SK-N-SH (cell line): ENCODE measurements around the gene LY6G5C. TPM values are rescaled to one million over a fixed set of nuclear protein-coding genes. Genes with fewer than 3 reads are reported as not detected.

ENCODE experiments used
- CTCF ChIA-PET: fragments of 300-600, 350-600 bp; formaldehyde crosslinking; extraction: SDS; loops from one replicate; lab custom pipeline; 2021; lab: Yijun Ruan, JAX
- POLR2A ChIA-PET: fragments of 350-600 bp; sonication (Branson Sonifier 250); formaldehyde crosslinking; extraction: SDS; loops from one replicate; lab custom pipeline; 2020; ENCODE audit warnings: antibody characterized with exemption, inconsistent platforms; lab: Yijun Ruan, JAX
- DNase-seq: peaks from one replicate; pipeline ENCODE4 v3.0.0; 2012
- H2AFZ ChIP-seq: fragments of 200-600 bp; sonication (generic); 2 replicates; pipeline ENCODE4 v1.8.1; 2016; ENCODE audit warnings: antibody characterized with exemption, mild to moderate bottlenecking, low read depth
- H3F3A ChIP-seq: fragments of 200-600 bp; sonication (generic); replicated peaks from 2 replicates; pipeline ENCODE3; 2016; ENCODE audit warnings: antibody characterized with exemption, mild to moderate bottlenecking; ENCODE audit not compliant: insufficient read depth
- H3K27ac ChIP-seq, 2 experiments: fragments of 200-500 bp in 1 of 2; fragments of 200-600 bp in 1 of 2; sonication (Bioruptor generic) in 1 of 2; sonication (generic), shearing (Covaris generic) in 1 of 2; 2 replicates each; pipeline versions ENCODE4 v1.5.1 to v1.6.1; 2014 to 2016; ENCODE audit warnings: low read depth in 2 of 2, inconsistent platforms in 1 of 2, low read length in 1 of 2, mild to moderate bottlenecking in 1 of 2, mixed read lengths in 1 of 2
- H3K27me3 ChIP-seq: fragments of 200-600 bp; sonication (generic), shearing (Covaris generic); 2 replicates; pipeline ENCODE4 v1.6.1; 2016; ENCODE audit warnings: mixed run types; ENCODE audit not compliant: insufficient read depth
- H3K36me3 ChIP-seq, 2 experiments: fragments of 200-500 bp in 1 of 2; fragments of 200-600 bp in 1 of 2; sonication (Bioruptor generic) in 1 of 2; sonication (generic) in 1 of 2; replicated peaks in 1 of 2; 2 replicates each; pipeline versions ENCODE3 to v1.5.1; 2014 to 2016; ENCODE audit warnings: low read length in 1 of 2, mild to moderate bottlenecking in 1 of 2; ENCODE audit not compliant: insufficient read depth in 2 of 2, control insufficient read depth in 1 of 2
- H3K4me1 ChIP-seq, 2 experiments: fragments of 200-500 bp in 1 of 2; fragments of 200-600 bp in 1 of 2; sonication (Bioruptor generic) in 1 of 2; sonication (generic), shearing (Covaris generic) in 1 of 2; 2 replicates each; pipeline versions ENCODE4 v1.5.1 to v1.6.1; 2014 to 2016; ENCODE audit warnings: low read depth in 1 of 2, low read length in 1 of 2, mixed run types in 1 of 2; ENCODE audit not compliant: insufficient read depth in 2 of 2, control insufficient read depth in 1 of 2
- H3K4me2 ChIP-seq: fragments of 200-600 bp; sonication (generic), shearing (Covaris generic); 2 replicates; pipeline ENCODE4 v1.6.1; 2017; ENCODE audit warnings: mixed run types
- H3K4me3 ChIP-seq, 2 experiments: fragments of 200-500 bp in 1 of 2; fragments of 200-600 bp in 1 of 2; sonication (Bioruptor generic) in 1 of 2; sonication (generic), shearing (Covaris generic) in 1 of 2; 2 replicates each; pipeline versions ENCODE4 v1.5.1 to v1.8.1; 2014 to 2016; ENCODE audit warnings: low read depth in 2 of 2, inconsistent platforms in 1 of 2, low read length in 1 of 2, mild to moderate bottlenecking in 1 of 2, mixed read lengths in 1 of 2, moderate library complexity in 1 of 2
- H3K79me2 ChIP-seq: fragments of 200-600 bp; sonication (generic); 2 replicates; pipeline ENCODE4 v1.8.1; 2017; ENCODE audit warnings: mild to moderate bottlenecking; ENCODE audit not compliant: insufficient read depth
- H3K9ac ChIP-seq: fragments of 200-600 bp; sonication (generic); 2 replicates; pipeline ENCODE4 v1.6.1; 2017; ENCODE audit warnings: mixed run types
- H3K9me2 ChIP-seq: fragments of 200-600 bp; sonication (generic); 2 replicates; pipeline ENCODE4 v1.6.1; 2017; ENCODE audit warnings: mixed run types
- H3K9me3 ChIP-seq: fragments of 200-600 bp; sonication (generic); 2 replicates; pipeline ENCODE4 v1.6.1; 2017; ENCODE audit warnings: mixed run types, mild to moderate bottlenecking, moderate library complexity
- H4K20me1 ChIP-seq: fragments of 200-600 bp; sonication (generic); 2 replicates; pipeline ENCODE4 v1.6.1; 2017; ENCODE audit warnings: mild to moderate bottlenecking, mixed run types; ENCODE audit not compliant: insufficient read depth
- FOXJ3 ChIP-seq: sonication (generic); formaldehyde crosslinking; IDR thresholded peaks from 2 replicates; pipeline ENCODE4 v1.5.1; 2020; ENCODE audit warnings: mild to moderate bottlenecking, missing genetic modification reagents
- GABPA ChIP-seq: IDR thresholded peaks from 2 replicates; pipeline ENCODE4 v1.4.0; 2012; ENCODE audit warnings: low read depth, mild to moderate bottlenecking
- MEF2A ChIP-seq: IDR thresholded peaks from 2 replicates; pipeline ENCODE4 v1.4.0; 2012; ENCODE audit warnings: low read depth, borderline replicate concordance
- NFIC ChIP-seq: IDR thresholded peaks from 2 replicates; pipeline ENCODE4 v1.4.0; 2012; ENCODE audit warnings: borderline replicate concordance
- RAD21 ChIP-seq: IDR thresholded peaks from 2 replicates; pipeline ENCODE4 v1.6.1; 2012; ENCODE audit warnings: mild to moderate bottlenecking, low read length
- RCOR1 ChIP-seq: fragments of 150-350 bp; IDR thresholded peaks from 2 replicates; pipeline ENCODE4 v1.6.1; 2017; ENCODE audit warnings: antibody characterized with exemption, low read length
- SIN3A ChIP-seq: IDR thresholded peaks from 2 replicates; pipeline ENCODE4 v1.6.1; 2012; ENCODE audit warnings: low read depth, mild to moderate bottlenecking, low read length, moderate library complexity, borderline replicate concordance
- TEAD4 ChIP-seq: IDR thresholded peaks from 2 replicates; pipeline ENCODE4 v1.4.0; 2012; ENCODE audit warnings: mild to moderate bottlenecking, borderline replicate concordance; ENCODE audit not compliant: insufficient read depth
- YY1 ChIP-seq: IDR thresholded peaks from 2 replicates; pipeline ENCODE4 v1.4.0; 2012; ENCODE audit warnings: low read depth, mild to moderate bottlenecking
- WGBS: methylation state at CpG from one replicate; pipeline ENCODE4 v1.1.6; 2017; ENCODE audit warnings: low lambda C conversion rate; 5-methylcytosine and 5-hydroxymethylcytosine counted together
- polyA plus RNA-seq, 3 experiments: library from polyadenylated mRNA; depleted of rRNA; stranded (reverse); fragments of >200 nt; gene quantifications; 2 replicates each; pipeline ENCODE4 v1.2.3, GENCODE V29; 2012
- TF ChIP-seq, protein P1 (sequence below): IDR thresholded peaks from 2 replicates; pipeline ENCODE4 v1.6.1; 2012; ENCODE audit warnings: mild to moderate bottlenecking, low read depth, low read length, moderate library complexity
- TF ChIP-seq, protein P2 (sequence below): fragments of 200-600 bp; sonication (generic); IDR thresholded peaks from 2 replicates; pipeline ENCODE4 v1.6.1; 2017; ENCODE audit warnings: antibody characterized with exemption, mild to moderate bottlenecking, moderate library complexity
- TF ChIP-seq, protein P3 (sequence below): IDR thresholded peaks from 2 replicates; pipeline ENCODE4 v1.4.0; 2012; ENCODE audit warnings: low read depth, borderline replicate concordance
- TF ChIP-seq, protein P4 (sequence below): fragments of 150-350 bp; IDR thresholded peaks from 2 replicates; pipeline ENCODE4 v1.6.1; 2017; ENCODE audit warnings: antibody characterized with exemption, low read length, low read depth, borderline replicate concordance
- TF ChIP-seq, protein P5 (sequence below): IDR thresholded peaks from 2 replicates; pipeline ENCODE4; 2012

LY6G5C gene
- polyA plus RNA-seq, 1 of the 3 experiments (the other 2 are of a cell fraction): 1.1 TPM

DNA sequence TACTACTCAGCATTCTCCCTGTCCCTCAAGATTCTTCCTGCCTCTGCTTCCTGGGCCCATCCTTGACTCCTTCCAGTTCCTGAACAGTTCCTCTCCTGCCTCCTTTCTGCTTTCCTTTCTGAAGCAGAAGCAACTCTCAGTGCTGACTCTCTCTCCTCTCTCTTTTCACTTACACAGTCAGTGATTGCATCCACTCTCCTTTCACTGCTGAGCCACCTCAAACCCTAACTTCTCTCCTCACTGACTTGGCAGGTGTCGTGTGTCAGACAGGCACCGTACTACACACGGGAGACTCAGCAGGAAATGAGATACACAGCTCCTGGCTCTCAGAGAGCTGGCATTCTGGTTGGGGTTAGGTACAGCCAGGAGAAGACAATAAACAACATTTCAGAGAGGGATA lies 16.7 kb upstream of the LY6G5C start:
- WGBS: 71% methylated on average over 3 of the region's 3 CpGs
- CTCF ChIA-PET: interaction anchor here (0.7 kb wide), 1 partner anchor 201 kb away, joined by 3 read pairs; no protein-coding TSS in a partner anchor

More for the DNA sequence above, 16.7 kb upstream of the LY6G5C start:
- DNase-seq: no peak
- no peaks in the 10 kb centered on the region for H3K9me3 ChIP-seq
- H3F3A ChIP-seq: no peaks in the 10 kb centered on the region
- peaks cover 13 to 31% of the 10 kb centered on the region in 2 experiments for H3K36me3 ChIP-seq
- no peak for TF ChIP-seq RAD21
- TF ChIP-seq, protein P1, sequence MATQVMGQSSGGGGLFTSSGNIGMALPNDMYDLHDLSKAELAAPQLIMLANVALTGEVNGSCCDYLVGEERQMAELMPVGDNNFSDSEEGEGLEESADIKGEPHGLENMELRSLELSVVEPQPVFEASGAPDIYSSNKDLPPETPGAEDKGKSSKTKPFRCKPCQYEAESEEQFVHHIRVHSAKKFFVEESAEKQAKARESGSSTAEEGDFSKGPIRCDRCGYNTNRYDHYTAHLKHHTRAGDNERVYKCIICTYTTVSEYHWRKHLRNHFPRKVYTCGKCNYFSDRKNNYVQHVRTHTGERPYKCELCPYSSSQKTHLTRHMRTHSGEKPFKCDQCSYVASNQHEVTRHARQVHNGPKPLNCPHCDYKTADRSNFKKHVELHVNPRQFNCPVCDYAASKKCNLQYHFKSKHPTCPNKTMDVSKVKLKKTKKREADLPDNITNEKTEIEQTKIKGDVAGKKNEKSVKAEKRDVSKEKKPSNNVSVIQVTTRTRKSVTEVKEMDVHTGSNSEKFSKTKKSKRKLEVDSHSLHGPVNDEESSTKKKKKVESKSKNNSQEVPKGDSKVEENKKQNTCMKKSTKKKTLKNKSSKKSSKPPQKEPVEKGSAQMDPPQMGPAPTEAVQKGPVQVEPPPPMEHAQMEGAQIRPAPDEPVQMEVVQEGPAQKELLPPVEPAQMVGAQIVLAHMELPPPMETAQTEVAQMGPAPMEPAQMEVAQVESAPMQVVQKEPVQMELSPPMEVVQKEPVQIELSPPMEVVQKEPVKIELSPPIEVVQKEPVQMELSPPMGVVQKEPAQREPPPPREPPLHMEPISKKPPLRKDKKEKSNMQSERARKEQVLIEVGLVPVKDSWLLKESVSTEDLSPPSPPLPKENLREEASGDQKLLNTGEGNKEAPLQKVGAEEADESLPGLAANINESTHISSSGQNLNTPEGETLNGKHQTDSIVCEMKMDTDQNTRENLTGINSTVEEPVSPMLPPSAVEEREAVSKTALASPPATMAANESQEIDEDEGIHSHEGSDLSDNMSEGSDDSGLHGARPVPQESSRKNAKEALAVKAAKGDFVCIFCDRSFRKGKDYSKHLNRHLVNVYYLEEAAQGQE: no peak
- no peak for TF ChIP-seq YY1
- TF ChIP-seq TEAD4: no peak
- no peak for TF ChIP-seq FOXJ3 (CRISPR knock-in tag)
- TF ChIP-seq GABPA: no peak
- TF ChIP-seq, protein P2, sequence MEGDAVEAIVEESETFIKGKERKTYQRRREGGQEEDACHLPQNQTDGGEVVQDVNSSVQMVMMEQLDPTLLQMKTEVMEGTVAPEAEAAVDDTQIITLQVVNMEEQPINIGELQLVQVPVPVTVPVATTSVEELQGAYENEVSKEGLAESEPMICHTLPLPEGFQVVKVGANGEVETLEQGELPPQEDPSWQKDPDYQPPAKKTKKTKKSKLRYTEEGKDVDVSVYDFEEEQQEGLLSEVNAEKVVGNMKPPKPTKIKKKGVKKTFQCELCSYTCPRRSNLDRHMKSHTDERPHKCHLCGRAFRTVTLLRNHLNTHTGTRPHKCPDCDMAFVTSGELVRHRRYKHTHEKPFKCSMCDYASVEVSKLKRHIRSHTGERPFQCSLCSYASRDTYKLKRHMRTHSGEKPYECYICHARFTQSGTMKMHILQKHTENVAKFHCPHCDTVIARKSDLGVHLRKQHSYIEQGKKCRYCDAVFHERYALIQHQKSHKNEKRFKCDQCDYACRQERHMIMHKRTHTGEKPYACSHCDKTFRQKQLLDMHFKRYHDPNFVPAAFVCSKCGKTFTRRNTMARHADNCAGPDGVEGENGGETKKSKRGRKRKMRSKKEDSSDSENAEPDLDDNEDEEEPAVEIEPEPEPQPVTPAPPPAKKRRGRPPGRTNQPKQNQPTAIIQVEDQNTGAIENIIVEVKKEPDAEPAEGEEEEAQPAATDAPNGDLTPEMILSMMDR: no peak
- TF ChIP-seq, protein P3, sequence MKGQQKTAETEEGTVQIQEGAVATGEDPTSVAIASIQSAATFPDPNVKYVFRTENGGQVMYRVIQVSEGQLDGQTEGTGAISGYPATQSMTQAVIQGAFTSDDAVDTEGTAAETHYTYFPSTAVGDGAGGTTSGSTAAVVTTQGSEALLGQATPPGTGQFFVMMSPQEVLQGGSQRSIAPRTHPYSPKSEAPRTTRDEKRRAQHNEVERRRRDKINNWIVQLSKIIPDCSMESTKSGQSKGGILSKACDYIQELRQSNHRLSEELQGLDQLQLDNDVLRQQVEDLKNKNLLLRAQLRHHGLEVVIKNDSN: no peak
- TF ChIP-seq, protein P4, sequence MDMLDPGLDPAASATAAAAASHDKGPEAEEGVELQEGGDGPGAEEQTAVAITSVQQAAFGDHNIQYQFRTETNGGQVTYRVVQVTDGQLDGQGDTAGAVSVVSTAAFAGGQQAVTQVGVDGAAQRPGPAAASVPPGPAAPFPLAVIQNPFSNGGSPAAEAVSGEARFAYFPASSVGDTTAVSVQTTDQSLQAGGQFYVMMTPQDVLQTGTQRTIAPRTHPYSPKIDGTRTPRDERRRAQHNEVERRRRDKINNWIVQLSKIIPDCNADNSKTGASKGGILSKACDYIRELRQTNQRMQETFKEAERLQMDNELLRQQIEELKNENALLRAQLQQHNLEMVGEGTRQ: no peak
- TF ChIP-seq SIN3A: no peak
- TF ChIP-seq, protein P5, sequence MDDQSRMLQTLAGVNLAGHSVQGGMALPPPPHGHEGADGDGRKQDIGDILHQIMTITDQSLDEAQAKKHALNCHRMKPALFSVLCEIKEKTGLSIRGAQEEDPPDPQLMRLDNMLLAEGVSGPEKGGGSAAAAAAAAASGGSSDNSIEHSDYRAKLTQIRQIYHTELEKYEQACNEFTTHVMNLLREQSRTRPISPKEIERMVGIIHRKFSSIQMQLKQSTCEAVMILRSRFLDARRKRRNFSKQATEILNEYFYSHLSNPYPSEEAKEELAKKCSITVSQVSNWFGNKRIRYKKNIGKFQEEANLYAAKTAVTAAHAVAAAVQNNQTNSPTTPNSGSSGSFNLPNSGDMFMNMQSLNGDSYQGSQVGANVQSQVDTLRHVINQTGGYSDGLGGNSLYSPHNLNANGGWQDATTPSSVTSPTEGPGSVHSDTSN: no peak
- TF ChIP-seq MEF2A: no peak
- TF ChIP-seq NFIC: no peak
- no peak for TF ChIP-seq RCOR1
- H3K27me3 ChIP-seq: no peaks in the 10 kb centered on the region
- no peak overlapping the region for H2AFZ ChIP-seq
- no peak overlapping the region for H3K27ac ChIP-seq
- POLR2A ChIA-PET: no interaction called here
- no peaks in the 10 kb centered on the region for H3K9me2 ChIP-seq
- no peak overlapping the region for H3K9ac ChIP-seq
- H4K20me1 ChIP-seq: no peaks in the 10 kb centered on the region
- peaks cover 33% of the 10 kb centered on the region for H3K79me2 ChIP-seq
- H3K4me1 ChIP-seq: peaks cover 0 to 15% of the 10 kb centered on the region in 2 experiments; a peak in 2 of 4 replicates
- no peak overlapping the region for H3K4me3 ChIP-seq
- H3K4me2 ChIP-seq: no peak overlapping the region
